ENCODE data around the gene C1QTNF12. TPM values are rescaled to one million over a fixed set of nuclear protein-coding genes. Genes with fewer than 3 reads are reported as not detected.

Gene C1QTNF12
- total and polyA plus RNA-seq, 5 donors from 2014 or later, result 0.39 to 6.2 TPM; not detected in 3

- Mint-ChIP-seq H3K27ac (no peak overlapping the region), H3K36me3 (no peaks in the 10 kb centered on the region), H3K4me1 (peaks cover 0 to 11% (median 1%) of the 10 kb centered on the region in 4 donors), H3K4me3 (peak overlapping the region in 3 of 4 donors; percentile 32 to 65 (median 48)), H3K27me3 (no peaks in the 10 kb centered on the region), H3K9me3 (no peaks in the 10 kb centered on the region)
- ATAC-seq (ENCODE audit: low read depth in 2 of 2) (peak; percentile 75 to 78), DNase-seq (peak; percentile 77 to 87 (median 87))
- Histone ChIP-seq H3K4me1 (ENCODE audit: control insufficient read depth, insufficient read depth, low read length, poor library complexity, severe bottlenecking) (peaks cover 25% of the 10 kb centered on the region), H3K36me3 (ENCODE audit: control insufficient read depth, insufficient read depth, low read length) (no peaks in the 10 kb centered on the region), H3K27ac (ENCODE audit: insufficient read depth, low read length, poor library complexity, severe bottlenecking) (peak overlapping the region; percentile 84), H3K9me3 (ENCODE audit: control insufficient read depth in 2 of 2, low read length in 2 of 2) (no peaks in the 10 kb centered on the region), H3K27me3 (ENCODE audit: control insufficient read depth, insufficient read depth, low read length) (no peaks in the 10 kb centered on the region), H3K4me3 (ENCODE audit: low read depth, low read length) (no peak overlapping the region)
These were observed 45.4 kb downstream of the C1QTNF12 start for GRCh38 chr1:1200876-1201810.

- no peaks in the 10 kb centered on the region for H3K36me3 Mint-ChIP-seq
- Histone ChIP-seq H3K4me3 (ENCODE audit: low read depth, low read length) (no peak overlapping the region), H3K27me3 (ENCODE audit: control insufficient read depth, insufficient read depth, low read length) (no peaks in the 10 kb centered on the region), H3K27ac (ENCODE audit: insufficient read depth, low read length, poor library complexity, severe bottlenecking) (peak overlapping the region; percentile 84), H3K4me1 (ENCODE audit: control insufficient read depth, insufficient read depth, low read length, poor library complexity, severe bottlenecking) (peaks cover 16% of the 10 kb centered on the region), H3K9me3 (ENCODE audit: control insufficient read depth in 2 of 2, low read length in 2 of 2) (no peaks in the 10 kb centered on the region), H3K36me3 (ENCODE audit: control insufficient read depth, insufficient read depth, low read length) (no peaks in the 10 kb centered on the region)
- H3K27ac Mint-ChIP-seq, result peak overlapping the region; percentile 14 to 86 (median 65)
- H3K4me1 Mint-ChIP-seq, result peaks cover 0 to 8% (median 1%) of the 10 kb centered on the region in 4 donors
- DNase-seq (no peak), ATAC-seq (ENCODE audit: low read depth in 2 of 2) (no peak)
- H3K9me3 Mint-ChIP-seq, result peaks cover 0 to 1% (median 0%) of the 10 kb centered on the region in 7 donors
- H3K4me3 Mint-ChIP-seq, result peak overlapping the region; percentile 69 to 91 (median 78)
- H3K27me3 Mint-ChIP-seq, result no peaks in the 10 kb centered on the region
These were observed 46.3 kb downstream of the C1QTNF12 start for GRCh38 chr1:1199961-1200875.

GRCh38 chr1:1199141-1199960, 47.2 kb downstream of the C1QTNF12 start:
- no peaks in the 10 kb centered on the region for H3K36me3 ChIP-seq (ENCODE audit: control insufficient read depth, insufficient read depth, low read length)
- H3K9me3 ChIP-seq (ENCODE audit: control insufficient read depth in 2 of 2, low read length in 2 of 2), result no peaks in the 10 kb centered on the region
- H3K4me1 ChIP-seq (ENCODE audit: control insufficient read depth, insufficient read depth, low read length, poor library complexity, severe bottlenecking), result peaks cover 10% of the 10 kb centered on the region
- Mint-ChIP-seq H3K4me1 (peaks cover 0 to 8% (median 1%) of the 10 kb centered on the region in 4 donors), H3K4me3 (peak overlapping the region; percentile 69 to 91 (median 78)), H3K27me3 (no peaks in the 10 kb centered on the region), H3K36me3 (no peaks in the 10 kb centered on the region), H3K27ac (peak overlapping the region in 2 of 3 donors; percentile 65 to 86), H3K9me3 (peaks cover 0 to 5% (median 0%) of the 10 kb centered on the region in 7 donors)
- no peaks in the 10 kb centered on the region for H3K27me3 ChIP-seq (ENCODE audit: control insufficient read depth, insufficient read depth, low read length)
- DNase-seq (no peak), ATAC-seq (ENCODE audit: low read depth in 2 of 2) (no peak)
- H3K4me3 ChIP-seq (ENCODE audit: low read depth, low read length), result no peak overlapping the region
- peak overlapping the region; percentile 41 for H3K27ac ChIP-seq (ENCODE audit: insufficient read depth, low read length, poor library complexity, severe bottlenecking)

GRCh38 chr1:1198423-1199140, 47.9 kb downstream of the C1QTNF12 start:
- Mint-ChIP-seq H3K9me3 (peaks cover 0 to 5% (median 0%) of the 10 kb centered on the region in 7 donors), H3K4me1 (peaks cover 0 to 8% (median 1%) of the 10 kb centered on the region in 4 donors), H3K27ac (no peak overlapping the region), H3K4me3 (no peak overlapping the region), H3K36me3 (no peaks in the 10 kb centered on the region), H3K27me3 (no peaks in the 10 kb centered on the region)
- Histone ChIP-seq H3K4me1 (ENCODE audit: control insufficient read depth, insufficient read depth, low read length, poor library complexity, severe bottlenecking) (peaks cover 10% of the 10 kb centered on the region), H3K4me3 (ENCODE audit: low read depth, low read length) (no peak overlapping the region), H3K27ac (ENCODE audit: insufficient read depth, low read length, poor library complexity, severe bottlenecking) (no peak overlapping the region), H3K27me3 (ENCODE audit: control insufficient read depth, insufficient read depth, low read length) (no peaks in the 10 kb centered on the region), H3K36me3 (ENCODE audit: control insufficient read depth, insufficient read depth, low read length) (no peaks in the 10 kb centered on the region), H3K9me3 (ENCODE audit: control insufficient read depth in 2 of 2, low read length in 2 of 2) (no peaks in the 10 kb centered on the region)
- DNase-seq (no peak), ATAC-seq (ENCODE audit: low read depth in 2 of 2) (no peak)

GRCh38 chr1:1197551-1198422, 48.7 kb downstream of the C1QTNF12 start:
- Mint-ChIP-seq H3K36me3 (no peaks in the 10 kb centered on the region), H3K27ac (no peak overlapping the region), H3K4me3 (no peak overlapping the region), H3K27me3 (no peaks in the 10 kb centered on the region), H3K4me1 (peaks cover 0 to 8% (median 1%) of the 10 kb centered on the region in 4 donors), H3K9me3 (peaks cover 0 to 5% (median 0%) of the 10 kb centered on the region in 7 donors)
- Histone ChIP-seq H3K9me3 (ENCODE audit: control insufficient read depth in 2 of 2, low read length in 2 of 2) (no peaks in the 10 kb centered on the region), H3K27ac (ENCODE audit: insufficient read depth, low read length, poor library complexity, severe bottlenecking) (no peak overlapping the region), H3K4me1 (ENCODE audit: control insufficient read depth, insufficient read depth, low read length, poor library complexity, severe bottlenecking) (peaks cover 10% of the 10 kb centered on the region), H3K4me3 (ENCODE audit: low read depth, low read length) (no peak overlapping the region), H3K27me3 (ENCODE audit: control insufficient read depth, insufficient read depth, low read length) (no peaks in the 10 kb centered on the region), H3K36me3 (ENCODE audit: control insufficient read depth, insufficient read depth, low read length) (no peaks in the 10 kb centered on the region)
- DNase-seq (no peak), ATAC-seq (ENCODE audit: low read depth in 2 of 2) (no peak)

- peaks cover 10% of the 10 kb centered on the region for H3K4me1 ChIP-seq (ENCODE audit: control insufficient read depth, insufficient read depth, low read length, poor library complexity, severe bottlenecking)
- no peaks in the 10 kb centered on the region for H3K9me3 ChIP-seq (ENCODE audit: control insufficient read depth in 2 of 2, low read length in 2 of 2)
- H3K4me3 ChIP-seq (ENCODE audit: low read depth, low read length), result no peak overlapping the region
- no peaks in the 10 kb centered on the region for H3K27me3 ChIP-seq (ENCODE audit: control insufficient read depth, insufficient read depth, low read length)
- H3K9me3 Mint-ChIP-seq, result peaks cover 0 to 6% (median under 1%) of the 10 kb centered on the region in 7 donors
- peaks cover under 1% of the 10 kb centered on the region for H3K27me3 Mint-ChIP-seq
- H3K27ac ChIP-seq (ENCODE audit: insufficient read depth, low read length, poor library complexity, severe bottlenecking), result no peak overlapping the region
- peak overlapping the region in 1 of 4 donors; percentile 16 for H3K4me3 Mint-ChIP-seq
- no peaks in the 10 kb centered on the region for H3K36me3 ChIP-seq (ENCODE audit: control insufficient read depth, insufficient read depth, low read length)
- ATAC-seq (ENCODE audit: low read depth in 2 of 2) (no peak), DNase-seq (no peak)
- H3K36me3 Mint-ChIP-seq, result no peaks in the 10 kb centered on the region
- H3K27ac Mint-ChIP-seq, result no peak overlapping the region
- H3K4me1 Mint-ChIP-seq, result peaks cover 0 to 8% (median 1%) of the 10 kb centered on the region in 4 donors
These were observed 49.4 kb downstream of the C1QTNF12 start for GRCh38 chr1:1197188-1197500.
